ENCODE results near the gene ZNF746.
A peak's percentile ranks its signal among the peaks of the same experiment; 100 is the strongest.

ZNF746 gene

GRCh38 chr7:149490083-149490760 is 7.4 kb downstream of the ZNF746 start:
- DNase-seq (ENCODE audit: low read depth in 2 of 2) = no peak

GRCh38 chr7:149489391-149490024 is 8.1 kb downstream of the ZNF746 start:
- no peak for DNase-seq (ENCODE audit: low read depth in 2 of 2)

DNA sequence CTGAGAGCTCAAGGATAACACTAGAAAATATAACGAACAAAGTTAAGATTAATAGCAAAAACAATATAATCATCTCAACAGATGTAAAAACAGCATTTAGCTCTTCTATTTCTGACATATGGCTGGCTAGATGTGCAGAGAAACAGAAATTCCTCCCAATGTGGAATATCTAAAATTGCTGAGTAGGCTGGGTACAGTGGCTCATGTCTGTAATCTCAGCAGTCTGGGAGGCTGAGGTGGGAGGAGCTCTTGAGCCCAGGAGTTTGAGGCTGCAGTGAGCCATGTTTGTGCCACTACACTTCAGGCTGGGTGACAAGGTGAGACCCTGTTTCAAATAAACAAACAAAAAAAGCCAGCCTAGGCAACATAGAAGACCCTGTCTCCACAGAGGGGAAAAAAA is 18.0 kb downstream of the ZNF746 start:
- no peak for DNase-seq (ENCODE audit: low read depth in 2 of 2)

GRCh38 chr7:149478754-149479153 is 18.9 kb downstream of the ZNF746 start:
- no peak for DNase-seq (ENCODE audit: low read depth in 2 of 2)

DNA sequence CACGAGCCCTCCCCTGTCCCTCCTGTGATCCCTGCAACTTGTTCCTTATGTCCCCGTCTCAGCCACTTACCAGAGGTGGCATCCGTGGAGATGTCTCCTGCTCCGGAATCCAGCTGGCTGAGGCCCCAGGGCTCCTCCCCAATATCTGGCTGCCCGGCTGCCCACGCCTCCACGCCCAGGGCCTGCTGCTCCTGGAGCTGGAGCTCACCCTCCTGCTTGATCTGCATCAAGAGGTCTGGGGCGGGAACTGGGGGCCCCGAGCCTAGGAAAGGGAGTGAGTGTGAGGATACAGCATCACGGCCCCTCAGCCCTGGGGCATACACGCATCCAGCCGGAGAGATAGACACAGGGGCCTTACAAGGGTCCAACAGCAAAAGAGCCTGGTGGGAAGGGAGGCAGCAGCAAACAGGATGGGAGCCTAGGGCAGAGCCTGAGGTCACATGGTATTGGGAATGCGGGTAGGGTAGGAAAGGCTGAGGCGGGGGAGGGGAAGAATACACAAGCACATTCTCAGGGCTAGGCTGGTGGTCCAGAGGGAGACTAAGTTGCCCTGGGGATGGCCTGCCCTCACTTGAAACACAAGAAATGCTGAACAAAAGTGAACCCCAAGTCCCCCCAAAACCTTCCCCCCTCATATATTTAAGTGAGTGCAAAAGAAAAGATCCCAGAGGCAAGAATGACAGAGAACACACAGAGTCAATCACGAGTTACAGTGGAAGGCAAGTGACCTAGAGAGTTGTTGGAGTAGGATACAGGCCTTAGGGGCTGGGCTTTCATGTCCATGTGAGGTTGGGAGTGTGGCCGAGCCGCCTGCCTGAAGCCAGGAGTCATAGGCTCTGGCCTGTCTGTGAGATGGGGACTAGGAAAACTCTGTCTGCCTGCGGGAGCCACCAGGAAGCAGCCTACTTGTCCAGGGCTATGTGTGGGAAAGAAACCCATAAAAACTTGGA is 19.8 kb downstream of the ZNF746 start:
- DNase-seq (ENCODE audit: low read depth in 2 of 2) = no peak

DNA sequence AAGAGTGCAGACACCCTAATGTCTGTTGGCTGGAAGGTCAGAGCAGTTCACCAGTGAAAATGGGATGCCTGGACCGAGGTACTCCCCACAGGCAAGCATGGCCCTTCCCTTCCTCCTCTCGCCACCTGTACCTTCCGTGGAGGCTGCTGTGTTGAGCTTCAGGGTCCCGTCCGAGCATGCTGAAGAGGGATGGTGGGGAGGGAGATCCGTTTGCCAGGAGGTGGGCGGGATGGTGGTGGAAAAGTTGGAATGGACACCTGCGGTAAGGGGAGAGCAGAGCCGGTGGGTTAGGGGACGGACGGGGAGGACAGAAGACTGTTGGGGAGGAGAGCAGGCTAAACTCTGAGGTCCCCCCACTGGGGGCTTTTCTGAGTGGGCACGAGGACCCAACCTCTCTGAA is 20.8 kb downstream of the ZNF746 start:
- DNase-seq (ENCODE audit: low read depth in 2 of 2) = no peak

- DNase-seq (ENCODE audit: low read depth in 2 of 2) = no peak
Observed at GRCh38 chr7:149475121-149476045, 22.2 kb downstream of the ZNF746 start.

DNA sequence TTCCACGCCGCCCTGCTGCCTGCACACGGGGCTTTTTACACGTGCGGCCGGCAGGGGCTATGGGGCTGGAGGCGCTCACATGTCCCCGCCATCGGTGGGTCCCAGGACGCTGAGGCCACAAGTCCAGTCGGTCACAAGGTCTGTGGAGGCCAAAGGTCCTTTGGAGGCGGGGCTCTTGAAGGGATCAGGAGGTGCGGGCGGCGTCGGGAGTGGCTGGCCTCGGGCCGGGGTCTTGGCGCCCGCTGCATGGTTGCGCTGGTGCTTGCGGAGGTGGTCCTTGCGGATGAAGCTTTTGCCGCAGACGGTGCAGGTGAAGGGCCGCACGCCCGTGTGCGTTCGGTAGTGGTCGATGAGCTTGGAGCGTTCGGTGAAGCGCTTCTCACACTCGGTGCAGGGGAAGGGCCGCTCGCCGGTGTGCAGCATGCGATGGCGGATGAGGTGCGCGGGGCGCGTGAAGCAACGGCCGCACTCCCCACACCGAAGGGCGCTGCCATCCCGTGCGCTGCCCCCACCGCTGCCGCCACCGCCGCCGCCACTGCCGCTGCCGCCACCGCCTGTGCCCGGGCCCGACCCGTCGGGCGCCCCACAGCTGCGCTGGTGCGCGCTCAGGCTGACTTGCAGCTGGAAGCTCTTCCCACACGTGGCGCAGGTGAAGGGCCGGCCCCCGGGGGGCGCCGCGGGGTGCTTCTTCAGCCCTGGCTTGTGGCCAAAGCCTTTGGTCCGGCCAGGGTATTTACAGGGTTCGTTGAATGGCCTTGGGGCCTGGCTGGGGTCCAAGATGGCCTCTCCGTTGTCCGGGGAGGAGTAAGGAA is 23.1 kb downstream of the ZNF746 start:
- no peak for DNase-seq (ENCODE audit: low read depth in 2 of 2)

GRCh38 chr7:149473251-149473650 is 24.4 kb downstream of the ZNF746 start:
- DNase-seq (ENCODE audit: low read depth in 2 of 2) = no peak

DNA sequence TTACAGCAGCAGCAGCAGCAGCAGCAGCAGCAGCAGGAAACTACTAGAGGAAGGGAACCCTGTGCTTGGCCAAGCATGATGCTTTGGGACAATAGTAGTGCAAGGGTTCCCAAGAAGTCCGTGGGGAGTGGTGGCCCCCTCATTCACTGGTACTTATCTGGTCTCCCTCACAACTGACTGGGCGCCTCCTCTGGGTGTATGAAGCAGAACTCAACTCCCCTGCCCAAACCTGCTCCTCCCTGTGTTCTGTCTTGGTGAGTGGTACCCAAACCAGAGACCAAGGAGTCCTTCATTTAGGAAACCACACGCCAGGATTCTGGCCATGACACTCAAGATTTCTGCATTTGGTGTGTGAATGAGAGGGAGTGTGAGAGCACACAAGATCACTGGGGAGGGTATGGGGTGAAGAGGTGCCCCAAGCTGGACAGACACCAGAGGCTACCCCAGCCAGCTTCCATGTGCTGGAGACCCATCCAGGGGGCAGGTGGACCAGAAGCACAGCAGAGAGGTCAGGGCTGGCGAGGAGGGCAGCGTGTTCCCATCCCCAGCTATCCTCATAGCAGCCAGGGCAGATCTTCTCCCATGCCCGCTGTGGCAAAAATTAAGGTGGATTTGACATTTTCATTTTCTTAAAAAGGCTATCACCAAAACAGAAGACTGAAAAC is 26.2 kb downstream of the ZNF746 start:
- DNase-seq (ENCODE audit: low read depth in 2 of 2) = no peak

GRCh38 chr7:149469806-149470205 is 27.8 kb downstream of the ZNF746 start:
- no peak for DNase-seq (ENCODE audit: low read depth in 2 of 2)

GRCh38 chr7:149468208-149468607 is 29.4 kb downstream of the ZNF746 start:
- DNase-seq (ENCODE audit: low read depth in 2 of 2) = no peak

GRCh38 chr7:149467321-149467859 is 30.2 kb downstream of the ZNF746 start:
- DNase-seq (ENCODE audit: low read depth in 2 of 2) = no peak

DNA sequence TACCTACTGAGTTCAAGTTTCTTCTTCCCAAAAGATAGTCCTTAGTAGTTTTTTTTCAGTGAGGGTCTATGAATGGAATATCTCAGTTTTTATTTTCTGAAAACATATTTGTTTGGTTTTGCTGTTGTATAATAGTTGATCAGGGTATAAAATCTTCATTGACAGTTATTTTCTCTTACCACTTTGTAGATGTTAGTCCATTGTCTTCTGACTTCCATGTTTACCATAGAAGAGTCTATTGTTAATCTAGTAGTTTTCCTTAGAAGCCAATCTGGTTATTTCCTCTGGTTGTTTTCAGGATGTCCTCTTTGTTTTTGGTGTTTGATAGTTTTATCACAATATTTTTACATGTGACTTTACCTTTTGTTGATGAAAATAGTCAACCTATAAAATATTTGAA is 31.2 kb downstream of the ZNF746 start:
- no peak for DNase-seq (ENCODE audit: low read depth in 2 of 2)

- DNase-seq (ENCODE audit: low read depth in 2 of 2) = no peak
Observed at GRCh38 chr7:149463500-149464161, 34.0 kb downstream of the ZNF746 start.

DNA sequence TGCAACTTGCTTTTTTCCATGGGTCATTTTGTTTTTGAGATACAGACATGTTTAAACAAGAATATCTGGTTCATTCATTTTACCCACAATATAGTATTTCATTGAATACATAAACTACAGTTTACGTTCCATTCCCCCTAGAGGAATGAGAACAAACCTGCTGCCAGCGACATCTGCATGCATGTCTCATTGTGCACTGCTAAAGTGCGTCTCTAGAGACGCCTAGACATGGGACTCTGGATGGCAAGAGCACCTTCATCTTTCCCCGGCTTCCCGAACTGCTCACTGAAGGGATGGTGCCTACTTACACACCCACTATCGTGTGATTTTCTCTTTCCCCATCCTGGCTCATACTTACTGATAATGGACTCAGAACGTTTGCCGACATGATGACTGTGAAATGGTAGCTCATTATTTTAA is 35.5 kb downstream of the ZNF746 start:
- DNase-seq (ENCODE audit: low read depth in 2 of 2) = no peak

GRCh38 chr7:149460493-149461277 is 36.9 kb downstream of the ZNF746 start, which contains the start of gene ZNF777:
TSS of gene ZNF777 (minus strand) at chr7:149461062. CDS start at chr7:149456022, 5,040 bp downstream.
- peak; percentile 56 to 62 for DNase-seq (ENCODE audit: low read depth in 2 of 2)

Measured in stimulated activated CD8-positive, alpha-beta memory T cell treated with anti-CD3 and anti-CD28 coated beads, Interleukin-7, amount 100 ng/mL, for 1 hour (primary cell).